GM12892 (cell line): ENCODE results near the gene DCST1.

ENCODE experiments used
- POLR2A ChIP-seq: IDR thresholded peaks from 2 replicates; pipeline ENCODE4 v1.6.1; 2011; ENCODE audit warnings: low read depth, low read length, control low read depth
- POLR2AphosphoS5 ChIP-seq: IDR thresholded peaks from 2 replicates; pipeline ENCODE4 v1.6.1; 2011; ENCODE audit warnings: low read depth, low read length, control low read depth

DNA sequence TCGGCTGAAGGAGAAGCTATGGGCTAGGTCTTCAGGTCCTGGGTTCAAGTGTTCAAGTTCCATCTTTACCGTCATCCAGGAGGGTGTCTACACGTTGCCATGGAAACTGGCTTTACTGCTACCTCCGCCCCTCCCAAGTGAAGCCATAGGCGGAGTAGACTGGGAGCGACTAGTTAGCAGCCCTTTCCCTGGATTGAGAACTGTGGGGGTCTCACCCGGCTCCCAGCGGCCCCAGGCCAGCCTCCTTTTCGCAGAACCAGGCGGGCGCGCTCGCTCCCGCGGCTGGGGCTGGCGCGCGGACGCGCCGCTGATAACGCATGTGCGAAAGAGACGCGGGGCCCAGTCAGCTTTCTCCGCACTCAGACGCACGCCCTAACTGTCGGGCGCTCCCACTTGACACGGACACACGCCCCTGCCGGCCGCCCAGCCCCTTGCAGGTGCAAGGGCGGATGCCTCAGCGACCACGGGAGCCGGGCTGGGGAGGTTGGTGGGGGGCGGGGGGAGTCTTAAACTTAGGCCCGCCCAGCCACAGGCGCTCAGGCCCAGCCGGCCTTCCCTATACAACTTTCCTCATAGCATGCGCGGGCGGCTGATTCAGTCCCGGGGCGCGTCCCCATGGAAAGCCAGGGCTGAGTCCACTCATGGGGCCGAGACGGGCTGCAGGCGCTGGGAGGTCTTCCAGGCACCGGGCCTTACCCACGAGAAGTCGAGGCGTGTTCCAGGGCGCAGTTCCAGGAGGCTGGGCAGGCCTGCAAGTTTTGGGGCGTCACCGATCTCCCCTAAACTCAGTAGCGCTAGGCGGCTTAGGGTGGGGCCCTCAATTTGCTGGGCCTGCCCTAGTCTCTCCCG lies 37.3 kb downstream of the DCST1 start:
- TF ChIP-seq POLR2A (no peak), POLR2AphosphoS5 (no peak)
